ENCODE measurements around the gene FGD5.

Gene FGD5

GRCh38 chr3:14943042-14943441 is 124.3 kb downstream of the FGD5 start:
- DNase-seq = no peak

- no peak for DNase-seq
Observed at GRCh38 chr3:14946236-14946635, 127.5 kb downstream of the FGD5 start.

GRCh38 chr3:14946739-14947099 is 128.0 kb downstream of the FGD5 start:
- no peak for DNase-seq

GRCh38 chr3:14947100-14947885 is 128.5 kb downstream of the FGD5 start, which contains the start of gene NR2C2:
Gene NR2C2, plus strand, starts transcription at chr3:14947583. Its CDS starts 56,332 bp downstream, at chr3:15003915.
- DNase-seq = peak; percentile 81

- peak; percentile 94 for DNase-seq
Observed at GRCh38 chr3:14947886-14948608, 129.3 kb downstream of the FGD5 start.

- no peak for DNase-seq
Observed at GRCh38 chr3:14948609-14949038, 129.9 kb downstream of the FGD5 start.

GRCh38 chr3:14949126-14949525 is 130.4 kb downstream of the FGD5 start:
- no peak for DNase-seq

GRCh38 chr3:14950274-14950673 is 131.5 kb downstream of the FGD5 start:
- no peak for DNase-seq

GRCh38 chr3:14957153-14957552 is 138.4 kb downstream of the FGD5 start:
- DNase-seq = no peak

- DNase-seq = no peak
Observed at GRCh38 chr3:14957925-14958324, 139.2 kb downstream of the FGD5 start.

- no peak for DNase-seq
Observed at GRCh38 chr3:14959359-14959943, 140.7 kb downstream of the FGD5 start.

GRCh38 chr3:14962762-14963161 is 144.0 kb downstream of the FGD5 start:
- no peak for DNase-seq

- DNase-seq = no peak
Observed at GRCh38 chr3:14967285-14967684, 148.5 kb downstream of the FGD5 start.

- no peak for DNase-seq
Observed at GRCh38 chr3:14969671-14970070, 150.9 kb downstream of the FGD5 start.

- no peak for DNase-seq
Observed at GRCh38 chr3:14976317-14976716, 157.6 kb downstream of the FGD5 start.

GRCh38 chr3:14980689-14981088 is 161.9 kb downstream of the FGD5 start:
- no peak for DNase-seq
